NT2/D1 (cell line): ENCODE results near the gene POLR1A.

Source experiments
- DNase-seq: peaks from one replicate; pipeline ENCODE4 v3.0.0-alpha.2; 2011; ENCODE audit warnings: low read depth, low spot score
- H3K27me3 ChIP-seq: 2 replicates; pipeline ENCODE4 v1.6.0; 2011; ENCODE audit warnings: mild to moderate bottlenecking; ENCODE audit not compliant: insufficient read length, insufficient read depth
- H3K36me3 ChIP-seq: 2 replicates; pipeline ENCODE4 v1.6.1; 2011; ENCODE audit warnings: mild to moderate bottlenecking, low read length, mixed read lengths; ENCODE audit not compliant: insufficient read depth, insufficient read length
- H3K4me1 ChIP-seq: 2 replicates; pipeline ENCODE4 v1.5.1; 2011; ENCODE audit not compliant: insufficient read depth, insufficient read length
- H3K4me3 ChIP-seq: 2 replicates; pipeline ENCODE4 v1.5.1; 2011; ENCODE audit warnings: low read depth; ENCODE audit not compliant: insufficient read length
- H3K9ac ChIP-seq: 2 replicates; pipeline ENCODE4 v1.6.0; 2011; ENCODE audit warnings: low read depth; ENCODE audit not compliant: insufficient read length
- H3K9me3 ChIP-seq: 2 replicates; pipeline ENCODE4 v1.5.1; 2011; ENCODE audit warnings: mild to moderate bottlenecking, low read length; ENCODE audit not compliant: insufficient read depth
- SUZ12 ChIP-seq: IDR thresholded peaks from 2 replicates; pipeline ENCODE4 v1.6.1; 2011; ENCODE audit not compliant: insufficient read length, insufficient read depth; ENCODE audit errors: extremely low read depth
- YY1 ChIP-seq: IDR thresholded peaks from 2 replicates; pipeline ENCODE4 v1.6.1; 2011; ENCODE audit not compliant: insufficient read length, insufficient read depth
- ZNF274 ChIP-seq: IDR thresholded peaks from 2 replicates; pipeline ENCODE4 v1.6.1; 2011; ENCODE audit warnings: mild to moderate bottlenecking, low read depth, low read length

The POLR1A gene

GRCh38 chr2:85981579-85982247, 124.0 kb downstream of the POLR1A start:
- Histone ChIP-seq H3K4me1 (no peaks in the 10 kb centered on the region), H3K27me3 (no peaks in the 10 kb centered on the region), H3K9ac (no peak overlapping the region), H3K4me3 (no peak overlapping the region), H3K36me3 (no peaks in the 10 kb centered on the region), H3K9me3 (no peaks in the 10 kb centered on the region)
- DNase-seq, result no peak
- TF ChIP-seq SUZ12 (no peak), YY1 (no peak), ZNF274 (no peak)

GRCh38 chr2:85978883-85979780, 126.6 kb downstream of the POLR1A start:
- Histone ChIP-seq H3K9ac (no peak overlapping the region), H3K27me3 (no peaks in the 10 kb centered on the region), H3K4me1 (no peaks in the 10 kb centered on the region), H3K4me3 (no peak overlapping the region), H3K36me3 (no peaks in the 10 kb centered on the region), H3K9me3 (no peaks in the 10 kb centered on the region)
- no peak for DNase-seq
- TF ChIP-seq SUZ12 (no peak), YY1 (no peak)

DNA sequence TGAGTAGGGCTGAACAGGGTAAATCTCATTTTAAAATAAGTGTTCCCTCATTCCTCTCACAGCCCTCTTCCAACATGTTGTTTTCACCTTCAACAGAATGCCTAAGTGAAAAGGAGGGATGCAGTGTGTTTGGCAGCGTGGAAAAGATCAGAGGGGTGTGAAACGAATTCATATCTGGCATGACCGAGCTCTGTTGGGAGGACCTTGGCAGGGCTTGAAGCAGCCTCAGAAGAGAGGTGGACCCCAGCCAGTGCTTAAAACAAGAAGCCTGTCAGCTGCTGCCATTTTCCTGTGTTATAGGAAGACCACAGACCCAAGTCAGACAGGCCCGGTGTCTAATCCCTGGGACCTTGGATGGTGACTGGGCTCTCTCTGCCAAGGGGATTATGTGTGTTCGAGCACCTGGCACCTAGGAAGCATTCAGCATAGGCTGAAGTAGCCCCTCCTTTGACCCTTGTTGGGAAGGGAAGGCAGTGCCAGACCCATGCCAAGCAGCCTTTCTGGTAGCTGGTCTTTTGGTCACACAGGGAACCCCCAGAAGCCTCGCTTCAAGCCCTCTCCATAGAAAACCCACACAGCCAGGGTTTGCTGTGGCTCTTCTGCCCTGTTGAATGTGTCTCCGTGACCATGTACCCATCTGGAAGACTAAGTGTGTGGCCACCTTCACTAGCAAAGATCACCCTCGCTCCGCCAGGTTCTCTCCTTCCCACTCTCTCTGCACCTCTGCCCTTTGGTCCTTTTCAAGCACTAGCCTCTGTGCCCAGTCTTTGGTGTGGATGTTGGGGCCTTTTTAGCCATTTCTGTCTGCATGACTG, 129.4 kb downstream of the POLR1A start:
- no peaks in the 10 kb centered on the region for H3K27me3 ChIP-seq
- no peaks in the 10 kb centered on the region for H3K36me3 ChIP-seq
- no peak overlapping the region for H3K9ac ChIP-seq
- peaks cover 7% of the 10 kb centered on the region; the same call in 1 of the 2 replicates for H3K9me3 ChIP-seq
- TF ChIP-seq YY1, result no peak
- no peak overlapping the region for H3K4me3 ChIP-seq
- no peak for DNase-seq
- H3K4me1 ChIP-seq, result no peaks in the 10 kb centered on the region

DNA sequence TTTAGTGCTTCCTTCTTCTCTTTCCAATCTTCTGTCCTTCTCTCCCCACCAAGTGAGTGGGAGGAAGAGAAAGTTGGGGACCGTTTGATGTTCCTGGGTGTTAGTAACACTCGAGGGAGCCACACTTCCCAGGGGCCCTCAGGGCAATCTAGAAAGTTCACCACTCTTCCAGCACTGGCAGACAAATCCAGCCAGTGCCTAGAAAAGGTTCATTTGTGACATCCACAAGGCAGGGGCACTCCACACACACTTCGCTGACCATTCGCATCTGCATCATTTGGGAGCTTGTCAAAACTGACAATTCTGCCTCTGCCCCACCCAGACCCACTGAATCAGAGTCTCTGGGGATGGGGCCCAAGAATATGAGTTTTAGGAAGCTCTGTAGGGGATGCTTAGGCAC, 130.1 kb downstream of the POLR1A start:
- Histone ChIP-seq H3K9me3 (peaks cover 7% of the 10 kb centered on the region; the same call in 1 of the 2 replicates), H3K9ac (no peak overlapping the region), H3K4me1 (no peaks in the 10 kb centered on the region), H3K27me3 (no peaks in the 10 kb centered on the region), H3K4me3 (no peak overlapping the region), H3K36me3 (no peaks in the 10 kb centered on the region)
- no peak for TF ChIP-seq YY1
- TF ChIP-seq SUZ12, result no peak
- no peak for TF ChIP-seq ZNF274
- DNase-seq, result no peak

DNA sequence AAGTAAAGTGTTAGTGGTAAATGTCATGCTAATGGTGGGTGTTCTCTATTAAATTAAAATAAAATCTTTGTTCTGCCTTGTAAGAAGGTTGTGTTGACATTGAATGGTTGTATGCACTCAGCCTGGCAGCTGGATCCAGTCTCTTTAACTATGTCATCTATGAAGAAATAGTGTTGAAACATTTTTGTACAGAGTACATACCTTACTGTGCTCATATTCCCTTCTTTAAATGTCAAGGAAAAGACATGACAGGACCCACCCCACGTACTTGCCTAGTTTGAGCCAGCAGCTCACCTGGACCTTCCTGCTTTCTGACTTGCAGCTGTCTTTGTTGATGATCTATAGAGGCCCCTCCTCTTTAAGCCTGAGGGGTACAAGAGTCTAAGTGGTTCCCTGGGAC, 131.3 kb downstream of the POLR1A start:
- Histone ChIP-seq H3K4me3 (no peak overlapping the region), H3K27me3 (no peaks in the 10 kb centered on the region), H3K9ac (no peak overlapping the region), H3K4me1 (no peaks in the 10 kb centered on the region), H3K36me3 (no peaks in the 10 kb centered on the region), H3K9me3 (peaks cover 7% of the 10 kb centered on the region; the same call in 1 of the 2 replicates)
- TF ChIP-seq ZNF274 (no peak), YY1 (no peak), SUZ12 (no peak)
- DNase-seq, result no peak

DNA sequence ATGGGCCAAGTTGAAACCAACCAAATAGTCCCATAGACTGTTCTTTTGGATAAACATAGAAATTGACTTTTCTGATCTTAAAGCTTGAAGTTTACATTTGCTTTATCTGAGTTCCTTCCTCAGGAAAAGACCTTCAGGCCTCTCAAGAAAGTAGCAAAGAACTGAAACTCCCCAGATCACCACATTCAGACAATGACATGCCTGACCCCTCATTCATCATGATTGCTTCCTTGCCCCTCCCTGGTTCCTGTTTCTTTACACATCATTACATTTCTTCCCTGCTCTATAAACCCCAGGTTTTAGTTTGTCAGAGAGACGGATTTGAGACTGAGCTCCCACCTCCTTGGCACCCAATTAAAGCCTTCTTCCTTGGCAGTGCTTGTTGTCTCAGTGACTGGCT, 133.3 kb downstream of the POLR1A start:
- no peak for TF ChIP-seq SUZ12
- no peak for TF ChIP-seq ZNF274
- TF ChIP-seq YY1, result no peak
- Histone ChIP-seq H3K27me3 (no peaks in the 10 kb centered on the region), H3K36me3 (no peaks in the 10 kb centered on the region), H3K9ac (no peak overlapping the region), H3K4me3 (no peak overlapping the region), H3K4me1 (no peaks in the 10 kb centered on the region), H3K9me3 (peaks cover 7% of the 10 kb centered on the region; the same call in 1 of the 2 replicates)
- no peak for DNase-seq

- no peak for DNase-seq
- TF ChIP-seq SUZ12 (no peak), ZNF274 (no peak), YY1 (no peak)
- H3K36me3 ChIP-seq, result no peaks in the 10 kb centered on the region
These were observed 134.3 kb downstream of the POLR1A start for GRCh38 chr2:85971366-85971765.

More at GRCh38 chr2:85971366-85971765, 134.3 kb downstream of the POLR1A start:
- H3K9me3 ChIP-seq, result peaks cover 7% of the 10 kb centered on the region; the same call in 1 of the 2 replicates
- H3K4me3 ChIP-seq, result no peak overlapping the region
- no peaks in the 10 kb centered on the region for H3K27me3 ChIP-seq
- H3K4me1 ChIP-seq, result no peaks in the 10 kb centered on the region
- H3K9ac ChIP-seq, result no peak overlapping the region
